HG03139 (cell line): Measurements from ENCODE around the gene EFCAB8.

ENCODE experiments used
- ATAC-seq: cut with Tn5 transposase; IDR thresholded peaks from one replicate; pipeline ENCODE4 v1.9.1; 2021; ENCODE audit not compliant: unreplicated experiment

Gene EFCAB8

GRCh38 chr20:32908334-32909292 is 49.9 kb downstream of the EFCAB8 start:
- ATAC-seq, result no peak

GRCh38 chr20:32909451-32909850 is 50.7 kb downstream of the EFCAB8 start:
- ATAC-seq, result no peak

GRCh38 chr20:32909896-32910571 is 51.3 kb downstream of the EFCAB8 start:
- no peak for ATAC-seq

DNA sequence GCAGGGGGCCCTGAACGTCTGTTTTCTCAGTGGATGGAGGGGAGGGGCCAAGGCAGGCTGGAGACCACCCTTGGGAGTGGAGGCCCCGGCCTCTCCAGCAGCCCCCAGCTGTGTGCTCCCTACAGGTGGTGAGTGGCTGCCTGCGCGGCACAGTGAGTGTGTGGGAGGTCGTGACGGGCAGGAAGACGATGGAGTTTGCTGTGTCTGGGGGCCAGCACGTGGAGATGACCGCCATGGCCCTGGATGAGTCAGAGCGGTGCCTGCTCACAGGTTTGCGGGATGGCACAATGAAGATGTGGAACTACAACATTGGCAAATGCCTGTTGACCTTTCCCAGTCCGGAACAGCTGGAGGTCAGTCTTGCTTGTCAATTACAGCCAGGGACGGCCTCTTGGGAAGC is 52.6 kb downstream of the EFCAB8 start:
- ATAC-seq, result no peak

DNA sequence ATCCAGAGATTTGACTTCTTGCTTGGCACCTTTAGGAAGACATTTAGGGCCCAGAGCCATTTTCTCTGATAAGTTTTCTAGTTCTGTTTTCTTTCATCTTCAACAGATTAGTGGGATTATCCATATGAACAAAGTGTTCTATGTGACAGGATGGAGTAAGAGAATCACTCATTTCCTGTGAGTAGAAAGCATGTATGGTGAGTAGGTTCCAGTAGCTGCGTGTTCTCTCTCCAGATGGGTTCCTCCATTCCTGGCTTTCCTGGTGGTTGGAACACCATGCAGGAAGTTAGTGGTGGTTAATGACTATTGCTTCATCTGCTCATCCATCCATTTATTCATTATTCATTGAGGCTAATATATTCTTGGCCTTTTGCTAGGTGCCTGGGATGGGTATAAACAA is 54.0 kb downstream of the EFCAB8 start:
- no peak for ATAC-seq

DNA sequence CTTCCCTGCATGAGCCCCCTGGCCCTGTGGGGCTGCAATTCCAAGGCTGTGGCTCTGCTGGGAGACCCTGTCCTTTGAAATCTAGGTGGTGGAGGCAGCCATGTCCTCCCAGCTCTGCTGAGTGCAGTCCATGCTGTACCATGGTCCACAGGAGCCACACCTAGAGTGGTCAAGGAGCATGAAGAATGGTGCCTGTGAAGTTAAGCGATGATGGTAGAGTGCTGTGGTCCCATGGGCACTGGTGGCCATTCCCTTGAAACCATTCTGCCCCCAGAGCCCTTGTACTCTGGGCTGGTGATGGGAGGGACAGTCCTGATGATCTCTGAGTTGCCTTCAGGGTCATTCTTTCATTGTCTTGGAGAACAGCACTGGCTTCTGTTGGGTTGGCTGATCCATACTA is 55.3 kb downstream of the EFCAB8 start:
- no peak for ATAC-seq

DNA sequence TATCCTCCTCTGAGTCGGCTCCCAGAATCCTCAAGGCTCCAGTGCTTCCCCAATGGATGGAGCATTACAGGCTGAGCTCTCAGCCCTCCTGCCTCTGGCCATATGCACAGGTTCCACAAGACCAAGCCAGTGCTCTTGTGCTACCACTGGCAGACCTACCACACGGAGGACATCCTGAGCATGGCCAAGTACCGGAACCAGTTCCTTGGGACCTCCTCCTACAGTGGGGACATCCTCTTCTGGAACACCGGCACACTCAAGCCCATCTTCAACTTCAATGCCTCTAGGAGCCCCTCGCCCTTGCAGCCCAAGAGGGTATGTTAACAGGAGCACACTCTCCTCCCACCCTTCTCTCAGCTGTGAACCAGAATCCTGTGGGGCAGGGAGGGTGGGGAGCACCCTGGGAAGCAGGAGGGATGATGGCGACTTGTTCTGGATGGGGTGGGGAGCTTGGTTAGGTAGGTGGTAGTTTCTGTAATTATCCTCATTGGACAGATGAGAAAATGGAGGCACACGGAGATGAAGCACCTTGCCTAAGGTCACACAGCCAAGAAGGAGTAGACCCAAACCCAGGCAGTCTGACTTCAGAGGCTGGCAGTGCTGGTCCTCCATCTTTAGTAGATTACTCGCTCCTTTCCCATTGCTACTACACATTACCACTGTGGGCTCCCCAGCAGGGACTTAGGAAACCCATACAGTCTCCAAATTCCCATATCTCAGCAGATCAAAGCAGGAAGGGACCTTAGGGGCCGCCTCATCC is 58.6 kb downstream of the EFCAB8 start:
- no peak for ATAC-seq

- ATAC-seq, result no peak
These were observed 59.6 kb downstream of the EFCAB8 start for GRCh38 chr20:32918296-32918695.

DNA sequence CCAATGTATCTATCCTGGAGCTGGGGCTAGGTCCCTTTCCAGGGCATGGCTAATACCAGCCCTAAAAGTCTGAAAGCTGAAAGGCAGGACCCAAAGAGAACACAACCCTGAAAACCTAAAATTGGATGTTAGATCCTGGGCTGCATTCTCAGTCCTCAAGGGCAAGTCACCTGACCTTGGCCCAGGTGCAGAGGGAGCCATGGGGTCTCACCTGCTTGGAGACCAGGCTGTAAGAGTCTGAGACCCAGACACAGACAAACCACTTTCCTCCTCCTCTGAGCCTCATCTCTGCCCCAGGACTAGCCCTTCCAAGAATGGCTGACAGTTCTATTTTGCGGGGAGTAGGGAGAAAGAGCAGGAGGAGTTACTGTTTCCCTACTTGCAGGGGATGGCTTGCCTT is 60.0 kb downstream of the EFCAB8 start:
- ATAC-seq, result no peak

- no peak for ATAC-seq
These were observed 61.3 kb downstream of the EFCAB8 start for GRCh38 chr20:32920066-32920465.

- no peak for ATAC-seq
These were observed 62.0 kb downstream of the EFCAB8 start for GRCh38 chr20:32920530-32921298.

GRCh38 chr20:32922466-32922865 is 63.7 kb downstream of the EFCAB8 start:
- no peak for ATAC-seq

DNA sequence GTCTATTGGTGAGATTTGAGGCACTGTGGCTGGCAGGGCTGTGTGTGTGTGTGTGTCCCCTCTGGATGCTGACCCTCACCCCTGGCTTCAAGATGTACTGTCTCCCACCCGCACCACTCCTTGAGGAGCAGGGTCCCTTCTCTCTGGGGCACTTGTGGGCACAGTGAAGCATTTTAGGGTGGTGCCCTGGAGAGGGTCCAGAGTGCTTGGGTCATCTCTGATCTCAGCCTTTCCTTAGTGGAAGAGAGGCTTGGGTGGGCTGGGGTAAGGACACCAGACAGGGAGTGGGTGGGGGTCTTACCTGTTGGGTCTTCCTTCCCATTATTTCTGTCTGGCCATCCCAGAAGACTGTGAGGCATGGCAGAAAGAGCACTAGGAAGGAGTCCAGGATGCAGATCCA is 66.1 kb downstream of the EFCAB8 start:
- ATAC-seq, result no peak

GRCh38 chr20:32925481-32926196 is 66.9 kb downstream of the EFCAB8 start:
- ATAC-seq, result no peak

DNA sequence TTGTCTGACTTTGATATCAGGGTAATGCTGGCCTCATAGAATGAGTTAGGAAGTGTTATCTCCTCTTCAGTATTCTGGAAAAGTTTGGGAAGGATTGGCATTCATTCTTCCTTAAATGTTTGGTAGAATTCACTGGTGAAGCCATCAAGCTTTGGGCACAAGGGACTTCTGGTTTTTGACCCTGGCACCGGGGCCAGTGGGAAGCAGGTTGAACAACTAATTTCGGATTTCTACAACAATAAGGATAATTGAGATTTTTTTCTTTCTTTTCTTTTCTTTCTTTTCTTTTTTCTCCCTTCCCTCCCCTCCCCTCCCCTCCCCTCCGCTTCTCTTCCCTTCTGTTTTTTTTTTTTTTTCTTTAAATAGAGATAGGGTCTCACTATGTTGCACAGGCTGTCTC is 70.4 kb downstream of the EFCAB8 start:
- no peak for ATAC-seq

- ATAC-seq, result no peak
These were observed 71.5 kb downstream of the EFCAB8 start for GRCh38 chr20:32930181-32930580.

DNA sequence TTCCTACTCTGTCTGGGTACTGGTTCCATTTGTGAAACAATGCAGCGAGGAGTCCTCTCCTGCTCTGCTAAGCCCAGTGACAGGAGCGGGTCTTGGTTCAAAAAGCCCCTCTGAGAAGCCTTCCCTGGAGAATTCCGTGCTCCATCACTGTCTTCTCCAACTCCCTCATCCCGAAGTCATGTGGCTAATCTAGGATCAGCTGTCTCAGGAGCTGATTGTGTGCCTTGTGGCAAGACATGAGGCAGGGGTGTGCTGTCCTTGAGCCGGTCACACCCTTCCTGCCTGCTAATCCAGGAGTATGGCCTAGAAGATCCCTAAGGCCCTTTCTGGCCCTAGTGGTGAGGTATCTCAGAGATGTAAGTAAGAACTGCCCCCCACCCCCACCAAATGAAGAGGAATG is 72.0 kb downstream of the EFCAB8 start:
- no peak for ATAC-seq

DNA sequence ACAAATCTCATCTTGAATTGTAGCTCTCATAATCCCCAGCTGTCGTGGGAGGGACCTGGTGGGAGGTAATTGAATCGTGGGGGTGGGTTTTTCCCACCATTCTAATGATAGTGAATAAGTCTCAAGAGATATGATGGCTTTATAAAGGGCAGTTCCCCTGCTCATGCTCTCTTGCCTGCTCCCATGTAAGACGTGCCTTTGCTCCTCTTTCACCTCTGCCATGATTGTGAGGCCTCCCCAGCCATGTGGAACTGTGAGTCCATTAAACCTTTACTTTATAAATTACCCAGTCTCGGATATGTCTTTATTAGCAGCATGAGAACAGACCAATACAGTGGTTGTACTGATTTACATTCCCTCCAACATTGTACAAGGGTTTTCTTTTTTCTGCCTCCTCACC is 75.9 kb downstream of the EFCAB8 start:
- no peak for ATAC-seq

- ATAC-seq, result no peak
These were observed 82.6 kb downstream of the EFCAB8 start for GRCh38 chr20:32941155-32941885.
